ENCODE data around the gene PTPRC.

PTPRC gene

DNA sequence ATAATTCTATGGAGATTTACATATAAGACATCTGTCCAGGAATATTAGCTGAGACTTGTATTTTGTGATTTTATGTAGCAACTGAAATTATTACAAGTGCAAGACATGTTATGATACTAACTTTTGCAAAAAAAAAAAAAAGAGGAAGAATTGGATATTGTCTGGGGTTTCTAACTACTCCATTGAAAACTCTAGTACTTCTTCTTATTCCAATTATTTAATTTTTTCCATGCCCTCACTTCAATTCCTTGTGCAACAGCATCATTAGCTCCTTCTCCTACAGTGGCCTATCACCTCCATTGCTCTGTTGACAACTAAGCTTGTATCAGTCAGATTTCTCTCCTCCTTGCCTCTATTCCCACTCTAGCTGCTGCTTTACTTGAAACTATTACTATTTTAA lies 126.6 kb downstream of the PTPRC start:
- DNase-seq = no peak

DNA sequence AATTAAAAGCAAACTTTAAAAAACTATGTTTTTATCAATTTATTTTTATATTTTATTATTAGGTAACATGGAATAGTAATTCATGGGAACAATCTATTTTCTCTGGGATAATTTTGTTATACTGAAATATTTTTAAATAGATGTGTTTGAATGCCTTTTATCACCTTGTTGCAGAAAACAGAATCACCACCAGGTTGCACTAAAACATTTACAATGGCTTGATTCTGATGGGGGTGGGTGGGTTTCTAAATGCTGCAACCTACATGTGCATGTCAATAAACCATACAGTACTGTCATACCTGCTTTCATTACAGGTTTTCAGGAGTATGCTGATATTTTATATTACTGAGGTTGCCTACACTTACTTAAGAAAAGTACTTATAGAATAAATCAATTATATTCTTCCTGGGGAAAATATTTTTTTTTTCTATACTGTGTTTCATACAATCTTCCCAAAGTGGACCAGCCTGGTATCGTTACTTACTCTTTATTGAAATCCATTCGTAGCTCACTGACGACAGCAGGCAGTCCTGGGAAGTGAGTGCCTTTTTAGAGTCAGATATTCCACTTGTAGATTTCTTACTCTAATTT lies 132.8 kb downstream of the PTPRC start:
- DNase-seq = peak; percentile 78

DNA sequence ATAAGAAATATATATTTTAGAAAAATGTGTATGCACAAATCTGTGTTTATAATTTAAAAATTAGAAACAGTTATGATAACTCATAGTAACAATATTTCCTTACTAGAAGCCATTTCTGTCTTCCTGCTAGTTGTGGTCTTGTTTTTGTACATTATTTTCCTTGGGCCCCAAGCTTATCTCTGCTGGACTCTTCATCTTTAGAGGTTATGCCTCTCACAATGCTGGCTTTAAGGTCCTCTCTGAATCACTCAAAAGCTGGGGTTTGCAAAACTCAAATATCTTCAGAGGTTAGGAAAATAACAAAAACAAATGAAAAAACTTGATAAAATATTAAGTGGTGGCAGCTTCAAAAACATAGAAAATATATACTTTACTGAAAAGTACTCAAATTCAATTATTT lies 133.8 kb downstream of the PTPRC start:
- DNase-seq = no peak

DNA sequence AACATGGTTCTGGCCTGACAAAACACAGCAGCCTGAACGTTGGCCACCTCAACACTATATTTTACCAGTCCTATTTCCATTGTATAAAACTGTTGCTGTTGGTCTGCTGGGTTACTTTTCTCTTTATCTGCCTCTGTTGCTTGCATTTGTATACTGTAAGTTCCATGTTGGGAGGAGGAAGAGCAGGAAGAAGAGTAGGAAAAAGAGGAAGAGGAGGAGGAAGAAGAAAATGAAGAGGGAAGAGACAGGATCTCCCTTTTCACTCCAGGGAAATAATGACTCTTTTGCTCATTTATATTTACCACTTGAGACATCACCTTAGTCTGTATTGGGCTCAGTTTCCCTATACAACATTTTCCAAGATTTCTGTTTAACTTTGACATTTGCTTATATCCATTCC lies 134.2 kb downstream of the PTPRC start:
- DNase-seq = no peak

DNA sequence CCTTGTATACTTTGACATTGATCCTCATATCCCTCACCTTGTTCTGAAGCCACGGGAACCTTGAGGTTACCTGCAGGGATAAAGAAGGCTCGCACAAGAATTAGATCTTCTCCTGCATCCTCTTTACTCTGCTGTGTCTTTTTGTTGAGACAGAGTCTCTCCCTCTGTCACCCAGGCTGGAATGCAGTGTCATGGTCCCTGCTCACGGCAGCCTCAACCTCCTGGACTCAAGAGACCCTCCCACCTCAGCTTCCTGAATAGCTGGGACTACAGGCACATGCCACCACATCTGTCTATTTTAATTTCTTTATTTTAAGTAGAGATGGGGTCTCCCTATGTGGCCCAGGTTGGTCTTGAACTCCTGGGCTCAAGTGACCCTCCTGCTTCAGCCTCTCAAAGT lies 134.7 kb downstream of the PTPRC start:
- no peak for DNase-seq

DNA sequence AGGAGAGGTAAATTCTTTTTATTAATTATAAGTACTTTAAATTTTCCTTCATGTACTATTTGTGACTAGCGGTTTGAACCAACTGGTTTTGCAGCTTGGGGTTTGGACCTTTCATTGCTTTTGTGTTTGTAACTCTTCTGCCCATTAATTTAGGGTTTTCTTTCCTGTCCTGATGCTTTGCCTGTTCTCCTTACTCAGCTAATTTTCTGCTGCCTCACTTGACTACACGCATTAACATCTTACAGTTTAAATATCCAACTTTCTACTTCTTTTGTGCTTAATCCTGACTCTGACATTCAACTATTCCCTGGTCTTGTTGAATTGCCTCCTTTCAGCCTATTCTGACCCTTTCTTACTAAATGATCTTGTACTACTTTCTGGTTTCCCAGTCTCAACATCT lies 135.6 kb downstream of the PTPRC start:
- DNase-seq = no peak

DNA sequence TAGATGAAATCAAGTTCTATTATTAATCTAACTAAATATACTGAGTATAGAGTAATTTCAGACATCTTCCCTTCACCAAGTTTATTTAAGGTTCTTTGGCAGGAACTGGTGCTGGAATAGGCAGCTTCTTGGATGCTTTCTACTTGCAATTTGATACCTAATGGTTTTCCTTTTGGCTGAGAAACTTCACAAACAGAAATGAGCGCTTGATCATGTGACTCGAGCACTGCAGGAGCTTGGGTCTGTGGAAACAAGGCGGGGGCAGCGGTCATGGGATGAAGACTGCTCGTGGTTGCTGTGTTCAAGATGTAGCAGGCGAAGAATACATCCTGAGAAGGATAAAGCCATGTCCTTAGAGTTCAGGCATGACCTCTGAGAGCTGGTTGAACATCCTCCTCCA lies 136.8 kb downstream of the PTPRC start:
- DNase-seq = peak; percentile 79

DNA sequence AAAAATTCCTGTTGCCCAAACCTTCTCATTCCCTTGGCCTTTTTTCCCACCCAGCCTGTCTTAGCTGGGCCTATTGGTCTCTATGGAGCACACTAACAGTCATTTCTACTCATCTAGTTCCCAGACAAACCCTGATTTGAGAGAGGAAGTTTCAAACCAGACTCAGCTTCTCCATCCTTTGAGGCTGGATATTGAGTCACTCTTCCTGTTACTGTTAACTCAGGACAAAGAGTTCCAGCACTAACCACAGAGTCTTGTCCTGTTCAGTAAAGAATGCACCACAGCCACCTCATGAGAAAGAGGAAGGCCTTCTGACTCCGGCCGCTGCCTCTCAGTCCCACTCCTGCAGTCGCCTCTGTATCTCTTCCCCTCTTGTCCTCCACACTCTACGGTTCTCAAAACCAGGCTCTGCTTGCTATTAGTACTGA lies 137.8 kb downstream of the PTPRC start:
- DNase-seq = no peak

DNA sequence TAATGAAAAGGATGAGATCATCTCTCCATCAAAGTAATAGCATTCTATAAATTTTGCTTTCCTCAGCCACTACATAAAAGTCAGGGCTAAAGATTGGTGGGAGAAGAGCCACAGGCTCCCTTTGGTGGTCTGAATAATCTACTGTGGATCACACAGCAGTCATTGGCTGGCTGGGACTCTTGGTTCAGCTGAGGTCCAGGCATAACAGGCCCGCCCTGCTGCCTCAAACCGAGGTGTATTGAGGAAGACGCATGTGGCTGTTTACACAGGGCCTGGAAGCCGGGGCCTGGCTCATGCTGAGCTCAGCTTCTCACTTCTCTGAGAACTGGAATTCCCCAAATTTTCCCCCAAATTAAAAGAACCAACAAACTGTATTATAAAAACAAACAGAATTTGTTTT lies 139.2 kb downstream of the PTPRC start:
- no peak for DNase-seq

DNA sequence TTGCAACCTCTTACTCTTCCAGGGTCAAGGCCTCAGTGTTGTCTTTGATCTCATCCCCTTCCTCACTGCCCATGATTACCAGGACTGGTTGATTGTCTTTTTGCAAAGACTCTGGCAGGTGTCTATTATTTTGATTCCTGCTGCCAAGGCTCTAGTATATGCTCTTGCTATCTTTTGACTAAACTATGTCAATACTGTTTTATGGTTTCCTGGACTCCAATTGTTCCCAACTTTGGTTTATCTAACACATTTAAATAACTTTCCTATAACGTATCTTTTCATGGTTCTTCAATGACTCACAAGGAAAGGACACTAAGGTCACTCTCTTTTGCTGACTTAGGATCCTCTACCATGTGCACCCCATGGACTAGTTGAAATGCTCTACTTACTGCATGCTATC lies 141.5 kb downstream of the PTPRC start:
- DNase-seq = no peak

DNA sequence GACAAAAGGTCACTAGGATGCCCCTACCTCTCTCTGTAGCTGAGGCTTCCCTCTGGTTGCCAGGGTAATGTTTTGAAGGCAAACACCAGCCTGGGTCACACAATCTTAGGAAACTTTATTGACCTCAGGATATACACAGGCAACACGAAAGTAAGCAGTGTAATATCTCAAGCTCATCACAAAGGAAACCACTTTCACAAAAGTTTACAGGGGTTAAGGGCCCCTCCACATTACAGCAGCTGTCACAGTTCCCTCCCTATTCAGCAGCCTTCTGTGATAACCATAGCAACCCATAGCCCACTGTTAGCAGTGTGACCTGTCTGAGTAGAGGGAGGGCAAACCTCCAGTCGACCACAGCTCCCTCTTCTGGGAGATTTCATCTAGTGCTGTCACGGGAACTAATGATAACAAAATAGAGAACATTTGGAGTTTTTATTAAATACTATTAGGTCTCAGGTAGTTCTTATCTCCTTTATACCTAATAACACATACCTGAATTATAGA lies 149.8 kb downstream of the PTPRC start:
- DNase-seq = no peak

DNA sequence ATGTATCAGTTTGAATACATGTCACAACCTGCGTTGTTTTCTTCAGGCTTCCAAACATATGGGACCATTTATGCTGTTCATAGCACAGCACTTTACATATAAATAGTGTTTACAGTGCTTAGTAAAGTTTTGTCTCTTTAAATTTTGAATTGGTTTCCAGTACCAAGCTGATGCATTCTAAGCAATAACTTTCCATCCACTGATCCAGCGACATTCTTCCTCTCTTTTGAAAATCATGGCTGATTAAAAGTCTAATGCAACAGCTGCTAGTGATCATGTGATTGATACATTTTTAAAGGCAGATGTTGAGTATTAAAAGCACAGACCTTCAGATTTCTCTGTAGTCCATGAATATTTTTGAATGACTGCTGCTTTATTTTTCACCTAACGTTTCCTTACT lies 154.9 kb downstream of the PTPRC start:
- no peak for DNase-seq

DNA sequence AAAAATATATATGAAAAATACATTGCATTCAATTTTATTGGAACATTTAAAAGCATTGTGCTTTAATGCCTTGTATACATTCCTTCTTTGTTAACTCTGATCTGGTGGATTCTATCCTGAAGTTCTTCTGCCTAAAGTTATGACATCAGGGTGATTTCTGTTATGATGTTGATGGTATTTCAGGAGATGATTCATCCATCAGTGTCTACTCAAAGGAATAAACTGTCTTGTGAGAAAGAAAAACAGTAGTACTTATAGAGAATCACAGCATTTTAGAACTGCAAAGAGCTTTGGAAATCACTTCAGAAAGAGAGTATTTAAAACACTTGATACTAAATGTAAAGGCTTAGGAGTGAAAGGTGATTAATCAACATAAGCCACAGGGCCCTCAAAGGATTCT lies 155.7 kb downstream of the PTPRC start:
- DNase-seq = no peak

DNA sequence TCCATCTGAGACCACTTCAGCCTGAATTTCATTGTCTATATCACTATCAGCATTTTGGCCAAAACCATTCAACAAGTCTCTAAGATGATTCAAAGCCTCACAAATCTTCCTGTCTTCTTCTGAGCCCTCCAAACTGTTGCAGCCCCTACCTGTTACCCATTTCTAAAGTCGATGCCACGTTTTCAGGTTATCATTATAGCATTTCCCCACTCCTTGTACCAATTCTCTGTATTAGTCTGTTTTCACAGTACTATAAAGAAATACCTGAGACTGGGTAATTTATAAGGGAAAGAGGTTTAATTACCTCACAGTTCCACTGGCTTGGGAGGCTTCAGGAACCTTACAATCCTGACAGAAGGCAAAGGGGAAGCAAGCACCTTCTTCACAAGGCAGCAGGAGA lies 158.8 kb downstream of the PTPRC start:
- DNase-seq = no peak

DNA sequence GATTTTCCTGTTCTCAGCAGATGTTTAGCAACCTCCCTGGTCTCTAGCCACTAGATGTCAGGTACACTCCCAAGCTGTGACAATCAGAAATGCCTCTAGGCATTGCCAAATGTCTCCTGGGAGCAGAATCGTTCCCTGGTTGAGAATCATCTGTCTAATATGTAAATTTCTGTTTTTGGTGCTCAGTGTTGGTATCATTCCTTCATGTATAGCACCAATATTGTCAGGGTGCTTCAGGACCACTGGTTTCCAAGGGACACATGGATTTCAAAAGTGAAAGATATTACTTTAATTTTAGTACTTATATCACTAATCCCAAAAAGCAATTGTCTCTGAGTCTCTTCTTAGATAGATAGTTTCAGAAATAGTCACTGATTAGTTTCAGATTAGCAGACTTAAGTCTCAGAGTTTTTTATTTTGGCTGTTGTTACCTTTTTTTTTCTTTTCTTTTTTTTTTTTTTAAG lies 160.1 kb downstream of the PTPRC start:
- no peak for DNase-seq

DNA sequence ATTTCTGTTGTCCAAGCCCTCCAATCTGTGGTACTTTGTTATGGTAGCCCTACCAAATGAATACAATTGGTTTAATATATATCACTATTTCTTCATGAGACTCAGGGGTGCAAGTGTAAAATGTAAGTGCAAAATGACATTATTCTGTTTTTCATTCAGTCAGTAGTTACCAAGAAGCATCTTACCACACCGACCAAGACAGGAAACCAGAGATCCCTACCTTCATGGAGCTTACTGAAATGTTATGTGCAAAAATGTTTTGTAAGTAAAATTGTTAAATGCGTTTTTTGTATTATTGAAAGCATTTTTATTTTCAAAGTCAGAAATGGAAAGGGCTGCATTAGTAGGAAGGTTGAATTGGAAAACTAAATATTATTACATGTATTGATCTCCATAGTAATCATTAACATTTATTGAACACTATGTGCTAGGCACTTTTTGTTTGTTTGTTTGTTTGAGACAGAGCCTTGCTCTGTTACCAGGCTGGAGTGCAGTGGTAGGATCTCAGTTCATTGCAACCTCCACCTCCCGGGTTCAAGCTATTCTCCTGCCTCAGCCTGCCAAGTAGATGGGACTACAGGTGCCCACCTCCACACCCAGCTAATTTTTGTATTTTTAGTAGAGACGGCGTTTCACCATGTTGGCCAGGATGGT lies 166.8 kb downstream of the PTPRC start:
- DNase-seq = no peak

DNA sequence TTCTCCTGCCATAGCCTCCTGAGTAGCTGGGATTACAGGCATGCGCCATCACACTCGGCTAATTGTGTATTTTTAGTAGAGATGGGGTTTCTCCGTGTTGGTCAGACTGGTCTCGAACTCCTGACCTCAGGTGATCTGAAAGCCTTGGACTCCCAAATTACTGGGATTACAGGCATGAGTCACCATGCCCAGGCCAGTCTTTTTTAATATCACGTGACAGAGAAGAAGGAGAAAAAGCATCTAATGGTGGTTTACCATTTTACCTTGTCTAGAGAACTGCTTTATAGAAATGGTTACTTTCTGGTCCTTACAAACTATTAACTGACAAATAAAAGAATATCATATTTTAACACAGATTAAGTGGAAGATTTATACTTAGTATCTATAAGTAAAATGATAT lies 168.0 kb downstream of the PTPRC start:
- DNase-seq = no peak
